Measurements from ENCODE around the gene NRG2.

Gene NRG2

GRCh38 chr5:140005145-140005591 lies 37.9 kb downstream of the NRG2 start:
- Histone ChIP-seq H3K9me2 (replicated peaks; ENCODE audit: control insufficient read depth, low read length) (no peaks in the 10 kb centered on the region), H3K4me1 (ENCODE audit: control insufficient read depth, low read length) (no peaks in the 10 kb centered on the region), H4K20me1 (ENCODE audit: control insufficient read depth, insufficient read depth, low read depth, low read length) (no peaks in the 10 kb centered on the region), H3K27ac (ENCODE audit: low read depth, low read length) (no peak overlapping the region), H3K36me3 (ENCODE audit: control insufficient read depth, low read length) (no peaks in the 10 kb centered on the region), H3K4me3 (ENCODE audit: low read length) (no peak overlapping the region), H3K27me3 (ENCODE audit: control insufficient read depth, low read length) (peaks cover 49% of the 10 kb centered on the region), H3F3A (ENCODE audit: control insufficient read depth, insufficient read depth) (no peaks in the 10 kb centered on the region), H3K4me2 (ENCODE audit: low read length) (no peak overlapping the region), H3K9me3 (ENCODE audit: control insufficient read depth, insufficient read depth, low read length) (no peaks in the 10 kb centered on the region), H3K79me2 (ENCODE audit: control insufficient read depth, low read length) (no peaks in the 10 kb centered on the region)
- TF ChIP-seq EZH2phosphoT487 (IDR thresholded peaks at IDR 0.05; ENCODE audit: borderline replicate concordance, low read length) (no peak), CTCF (IDR thresholded peaks at IDR 0.05; ENCODE audit: low read depth, low read length, poor library complexity, severe bottlenecking) (no peak)

GRCh38 chr5:140004174-140004573 lies 38.9 kb downstream of the NRG2 start:
- H3K9me2 ChIP-seq (replicated peaks; ENCODE audit: control insufficient read depth, low read length) = no peaks in the 10 kb centered on the region
- no peaks in the 10 kb centered on the region for H3K79me2 ChIP-seq (ENCODE audit: control insufficient read depth, low read length)
- no peak for TF ChIP-seq CTCF (IDR thresholded peaks at IDR 0.05; ENCODE audit: low read depth, low read length, poor library complexity, severe bottlenecking)
- TF ChIP-seq EZH2phosphoT487 (IDR thresholded peaks at IDR 0.05; ENCODE audit: borderline replicate concordance, low read length) = no peak
- H3K36me3 ChIP-seq (ENCODE audit: control insufficient read depth, low read length) = no peaks in the 10 kb centered on the region
- no peaks in the 10 kb centered on the region for H3F3A ChIP-seq (ENCODE audit: control insufficient read depth, insufficient read depth)
- H3K4me2 ChIP-seq (ENCODE audit: low read length) = no peak overlapping the region
- peaks cover 49% of the 10 kb centered on the region for H3K27me3 ChIP-seq (ENCODE audit: control insufficient read depth, low read length)
- H3K4me1 ChIP-seq (ENCODE audit: control insufficient read depth, low read length) = no peaks in the 10 kb centered on the region
- no peaks in the 10 kb centered on the region for H3K9me3 ChIP-seq (ENCODE audit: control insufficient read depth, insufficient read depth, low read length)
- no peaks in the 10 kb centered on the region for H4K20me1 ChIP-seq (ENCODE audit: control insufficient read depth, insufficient read depth, low read depth, low read length)
- H3K4me3 ChIP-seq (ENCODE audit: low read length) = no peak overlapping the region
- no peak overlapping the region for H3K27ac ChIP-seq (ENCODE audit: low read depth, low read length)

- Histone ChIP-seq H3K27ac (ENCODE audit: low read depth, low read length) (no peak overlapping the region), H3K79me2 (ENCODE audit: control insufficient read depth, low read length) (no peaks in the 10 kb centered on the region)
These were observed 39.6 kb downstream of the NRG2 start for GRCh38 chr5:140003519-140003918.

More at GRCh38 chr5:140003519-140003918, 39.6 kb downstream of the NRG2 start:
- Histone ChIP-seq H3K4me2 (ENCODE audit: low read length) (no peak overlapping the region), H3F3A (ENCODE audit: control insufficient read depth, insufficient read depth) (no peaks in the 10 kb centered on the region), H3K27me3 (ENCODE audit: control insufficient read depth, low read length) (peaks cover 53% of the 10 kb centered on the region), H4K20me1 (ENCODE audit: control insufficient read depth, insufficient read depth, low read depth, low read length) (no peaks in the 10 kb centered on the region), H3K36me3 (ENCODE audit: control insufficient read depth, low read length) (no peaks in the 10 kb centered on the region), H3K4me3 (ENCODE audit: low read length) (no peak overlapping the region), H3K4me1 (ENCODE audit: control insufficient read depth, low read length) (no peaks in the 10 kb centered on the region), H3K9me3 (ENCODE audit: control insufficient read depth, insufficient read depth, low read length) (no peaks in the 10 kb centered on the region), H3K9me2 (replicated peaks; ENCODE audit: control insufficient read depth, low read length) (no peaks in the 10 kb centered on the region)
- TF ChIP-seq CTCF (IDR thresholded peaks at IDR 0.05; ENCODE audit: low read depth, low read length, poor library complexity, severe bottlenecking) (no peak), EZH2phosphoT487 (IDR thresholded peaks at IDR 0.05; ENCODE audit: borderline replicate concordance, low read length) (no peak)
